B cell (primary cell): ENCODE measurements around the gene STAP2.

Experiments
- EZH2 ChIP-seq: IDR thresholded peaks from 2 replicates; pipeline ENCODE4 v1.6.1; 2012; ENCODE audit warnings: borderline replicate concordance, low read depth, mild to moderate bottlenecking, moderate library complexity, low read length; ENCODE audit not compliant: insufficient read depth, poor library complexity, severe bottlenecking
- TF ChIP-seq, protein P1 (sequence below): fragments of 200-600 bp; IDR thresholded peaks from one replicate; pipeline ENCODE4 v1.8.0; 2022; ENCODE audit warnings: antibody characterized with exemption, mild to moderate bottlenecking

DNA sequence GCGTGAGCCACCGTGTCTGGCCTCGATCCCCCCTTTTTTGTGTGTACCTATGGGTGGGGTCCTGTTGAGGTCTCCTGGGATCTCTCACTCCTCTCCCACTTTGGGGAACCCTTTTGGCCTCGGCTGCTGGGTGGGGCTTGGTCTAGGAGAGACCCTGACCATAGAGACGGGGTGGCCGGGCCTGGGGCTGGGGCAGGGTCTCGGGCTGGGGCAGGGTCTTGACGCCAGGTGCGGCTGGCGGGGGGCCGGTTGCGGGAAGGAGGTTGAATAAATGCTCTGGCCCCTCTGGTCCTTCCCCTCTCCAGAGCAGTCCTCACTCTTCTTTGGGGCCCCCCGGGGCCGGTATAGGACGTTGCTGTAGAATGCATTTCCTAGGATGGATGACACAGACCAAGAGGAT lies 46.1 kb downstream of the STAP2 start:
- TF ChIP-seq, protein P1, sequence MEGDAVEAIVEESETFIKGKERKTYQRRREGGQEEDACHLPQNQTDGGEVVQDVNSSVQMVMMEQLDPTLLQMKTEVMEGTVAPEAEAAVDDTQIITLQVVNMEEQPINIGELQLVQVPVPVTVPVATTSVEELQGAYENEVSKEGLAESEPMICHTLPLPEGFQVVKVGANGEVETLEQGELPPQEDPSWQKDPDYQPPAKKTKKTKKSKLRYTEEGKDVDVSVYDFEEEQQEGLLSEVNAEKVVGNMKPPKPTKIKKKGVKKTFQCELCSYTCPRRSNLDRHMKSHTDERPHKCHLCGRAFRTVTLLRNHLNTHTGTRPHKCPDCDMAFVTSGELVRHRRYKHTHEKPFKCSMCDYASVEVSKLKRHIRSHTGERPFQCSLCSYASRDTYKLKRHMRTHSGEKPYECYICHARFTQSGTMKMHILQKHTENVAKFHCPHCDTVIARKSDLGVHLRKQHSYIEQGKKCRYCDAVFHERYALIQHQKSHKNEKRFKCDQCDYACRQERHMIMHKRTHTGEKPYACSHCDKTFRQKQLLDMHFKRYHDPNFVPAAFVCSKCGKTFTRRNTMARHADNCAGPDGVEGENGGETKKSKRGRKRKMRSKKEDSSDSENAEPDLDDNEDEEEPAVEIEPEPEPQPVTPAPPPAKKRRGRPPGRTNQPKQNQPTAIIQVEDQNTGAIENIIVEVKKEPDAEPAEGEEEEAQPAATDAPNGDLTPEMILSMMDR, result no peak
- TF ChIP-seq EZH2, result no peak
